Fibroblast of mammary gland (primary cell): ENCODE data around the gene FBXO28.

Experiments used
- DNase-seq: peaks from one replicate; pipeline ENCODE4 v3.0.0-alpha.2; 2010; ENCODE audit warnings: low read depth
- H3K4me3 ChIP-seq: 2 replicates; pipeline ENCODE4 v1.5.1; 2011; ENCODE audit warnings: low read depth, mild to moderate bottlenecking, low read length, moderate library complexity; ENCODE audit not compliant: control insufficient read depth
- TF ChIP-seq, protein P1 (sequence below): conservative IDR thresholded peaks from 2 replicates; pipeline ENCODE4 v1.5.1; 2011; ENCODE audit warnings: low read depth, low read length, inconsistent platforms; ENCODE audit not compliant: control insufficient read depth, insufficient read depth

The FBXO28 gene

DNA sequence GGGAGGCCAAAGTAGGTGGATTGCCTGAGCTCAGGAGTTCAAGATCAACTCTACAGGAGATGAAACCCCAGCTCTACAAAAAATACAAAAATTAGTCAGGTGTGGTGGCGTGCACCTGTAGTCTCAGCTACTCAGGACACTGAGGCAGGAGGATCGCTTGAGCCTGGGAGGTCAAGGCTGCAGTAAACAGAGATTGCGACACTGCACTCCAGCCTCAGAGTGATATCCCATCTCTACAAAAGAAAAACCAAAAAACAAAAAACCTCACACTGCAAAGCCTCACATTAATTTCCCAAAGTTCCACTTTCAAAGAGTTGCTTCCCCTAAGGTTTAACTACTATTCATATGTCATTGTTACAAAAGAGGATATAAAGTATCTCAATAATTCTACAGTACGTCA is 29.0 kb upstream of the FBXO28 start:
- DNase-seq: no peak
- TF ChIP-seq, protein P1, sequence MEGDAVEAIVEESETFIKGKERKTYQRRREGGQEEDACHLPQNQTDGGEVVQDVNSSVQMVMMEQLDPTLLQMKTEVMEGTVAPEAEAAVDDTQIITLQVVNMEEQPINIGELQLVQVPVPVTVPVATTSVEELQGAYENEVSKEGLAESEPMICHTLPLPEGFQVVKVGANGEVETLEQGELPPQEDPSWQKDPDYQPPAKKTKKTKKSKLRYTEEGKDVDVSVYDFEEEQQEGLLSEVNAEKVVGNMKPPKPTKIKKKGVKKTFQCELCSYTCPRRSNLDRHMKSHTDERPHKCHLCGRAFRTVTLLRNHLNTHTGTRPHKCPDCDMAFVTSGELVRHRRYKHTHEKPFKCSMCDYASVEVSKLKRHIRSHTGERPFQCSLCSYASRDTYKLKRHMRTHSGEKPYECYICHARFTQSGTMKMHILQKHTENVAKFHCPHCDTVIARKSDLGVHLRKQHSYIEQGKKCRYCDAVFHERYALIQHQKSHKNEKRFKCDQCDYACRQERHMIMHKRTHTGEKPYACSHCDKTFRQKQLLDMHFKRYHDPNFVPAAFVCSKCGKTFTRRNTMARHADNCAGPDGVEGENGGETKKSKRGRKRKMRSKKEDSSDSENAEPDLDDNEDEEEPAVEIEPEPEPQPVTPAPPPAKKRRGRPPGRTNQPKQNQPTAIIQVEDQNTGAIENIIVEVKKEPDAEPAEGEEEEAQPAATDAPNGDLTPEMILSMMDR: no peak
- H3K4me3 ChIP-seq: no peak overlapping the region

DNA sequence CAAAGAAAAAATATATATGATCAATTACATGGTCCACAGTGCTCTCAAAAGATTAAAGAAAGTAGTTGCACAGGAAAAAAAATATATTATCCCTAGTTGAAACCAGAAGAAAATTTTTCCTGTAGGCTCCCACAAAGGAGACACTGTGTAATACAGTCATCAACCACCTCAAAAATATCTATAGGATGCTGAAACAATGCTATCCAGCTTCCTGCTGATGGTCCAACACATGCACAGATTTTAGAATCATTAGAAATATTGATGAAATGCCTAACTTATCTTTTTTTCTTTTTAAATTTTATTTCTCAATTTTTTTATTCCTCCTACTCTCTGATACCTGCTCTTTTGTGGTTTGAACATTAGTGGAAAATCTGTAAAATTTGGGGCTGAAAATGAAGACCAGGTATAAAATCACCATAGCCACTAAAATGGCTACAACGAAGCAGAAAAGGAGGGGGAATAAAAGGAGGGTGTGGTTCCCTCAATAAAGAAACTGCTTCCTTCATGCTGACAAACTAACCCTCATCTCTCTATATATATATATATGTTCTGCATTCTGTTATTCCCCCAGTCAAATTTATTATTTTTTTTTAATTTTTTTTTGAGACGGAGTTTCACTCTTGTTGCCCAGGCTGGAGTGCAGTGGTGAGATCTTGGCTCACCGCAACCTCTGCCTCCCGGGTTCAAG is 28.3 kb upstream of the FBXO28 start:
- no peak overlapping the region for H3K4me3 ChIP-seq
- no peak for DNase-seq
- TF ChIP-seq, protein P1: no peak

DNA sequence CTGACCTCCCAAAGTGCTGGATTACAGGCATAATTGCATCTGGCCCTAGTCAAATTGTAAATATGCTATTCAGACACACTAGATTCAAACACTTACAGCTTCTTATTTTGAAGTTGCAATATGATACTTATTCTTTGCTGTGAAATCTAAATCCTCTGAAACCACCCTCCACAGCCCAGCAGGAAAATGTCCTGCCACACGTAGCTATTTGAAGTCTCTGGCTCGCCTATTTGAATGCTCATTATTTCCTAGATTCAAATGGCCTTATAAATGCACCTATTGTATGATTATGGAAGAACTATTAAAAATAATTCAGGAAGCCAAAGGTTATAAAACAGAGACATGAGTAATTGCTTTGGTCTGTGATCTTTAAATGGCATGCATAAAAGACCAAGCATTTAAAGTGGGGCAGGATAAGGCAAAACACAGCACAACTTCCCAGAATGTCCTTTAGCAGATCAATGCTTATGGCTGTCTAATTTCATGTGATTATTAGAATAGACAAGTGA is 26.6 kb upstream of the FBXO28 start:
- H3K4me3 ChIP-seq: no peak overlapping the region
- TF ChIP-seq, protein P1: no peak
- no peak for DNase-seq

DNA sequence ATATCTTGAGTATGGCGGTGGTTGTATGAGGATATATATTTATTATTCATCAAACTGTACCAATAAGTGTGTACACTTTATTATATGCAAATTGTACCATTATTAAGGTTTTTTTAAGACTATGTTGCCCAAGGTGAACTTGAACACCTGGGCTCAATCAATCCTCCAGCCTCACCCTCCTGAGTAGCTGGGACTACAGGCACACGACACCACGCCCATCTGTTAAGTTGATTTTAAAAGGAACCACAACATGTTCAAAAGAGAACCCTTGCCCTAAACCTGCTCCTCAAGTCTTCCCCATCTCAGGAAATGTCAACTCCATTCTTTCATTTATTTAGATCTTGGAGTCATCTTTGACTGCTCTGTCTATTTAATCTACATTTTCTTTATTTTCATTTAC is 24.3 kb upstream of the FBXO28 start:
- no peak overlapping the region for H3K4me3 ChIP-seq
- TF ChIP-seq, protein P1: no peak
- DNase-seq: no peak

DNA sequence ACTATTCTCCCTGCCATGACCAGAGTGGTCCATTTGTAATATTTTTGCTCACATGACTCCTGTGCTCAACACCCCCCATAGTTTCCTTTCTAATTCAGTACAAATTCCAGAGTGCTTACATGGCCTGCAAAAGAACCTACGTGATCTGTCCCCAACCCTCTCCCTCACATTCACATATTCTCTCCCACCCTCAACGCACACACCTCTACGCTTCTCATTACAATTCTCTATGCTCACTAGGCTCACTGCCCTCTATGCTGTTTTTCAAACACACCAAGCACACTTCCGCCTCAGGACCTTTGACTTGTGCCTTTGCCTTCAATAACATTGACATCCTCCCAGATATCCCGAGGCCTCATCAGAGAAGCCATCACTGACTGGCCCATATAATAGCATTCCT is 23.8 kb upstream of the FBXO28 start:
- DNase-seq: no peak
- no peak overlapping the region for H3K4me3 ChIP-seq
- TF ChIP-seq, protein P1: no peak

DNA sequence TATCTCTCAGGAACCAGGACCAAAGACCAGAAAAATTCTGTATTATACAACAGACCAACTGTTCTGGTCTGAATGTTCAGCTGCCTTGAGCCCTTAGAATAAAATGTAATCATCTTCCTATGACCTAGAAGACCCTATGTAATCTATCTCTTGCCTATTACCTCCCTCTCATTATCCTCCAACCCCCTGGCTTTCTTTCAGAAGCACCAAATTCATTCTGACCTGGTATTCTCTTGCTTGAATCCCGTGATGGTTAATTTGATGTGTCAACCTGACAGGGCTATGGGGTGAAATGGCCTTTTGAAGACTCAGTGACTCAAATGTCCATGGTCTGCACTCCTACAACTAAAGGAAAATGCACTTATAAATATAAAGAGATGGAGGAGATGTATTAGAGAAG is 21.8 kb upstream of the FBXO28 start:
- no peak overlapping the region for H3K4me3 ChIP-seq
- TF ChIP-seq, protein P1: no peak
- no peak for DNase-seq

DNA sequence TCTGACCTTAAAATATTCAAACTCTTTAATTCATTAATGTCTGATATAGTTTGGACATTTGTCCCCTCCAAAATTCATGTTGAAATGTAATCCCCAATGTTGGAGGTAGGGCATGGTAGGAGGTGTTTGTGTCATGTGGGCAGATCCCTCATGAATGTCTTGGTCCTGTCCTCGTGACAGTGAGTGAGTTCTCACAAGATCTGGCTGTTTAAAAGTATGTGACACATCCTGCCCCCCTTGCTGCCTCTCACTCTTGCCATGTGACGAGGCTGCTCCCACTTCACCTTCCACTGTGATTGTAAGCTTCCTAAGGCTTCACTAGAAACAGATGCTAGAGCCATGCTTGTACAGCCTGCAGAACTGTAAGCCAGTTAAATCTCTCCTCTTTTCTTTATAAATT is 21.3 kb upstream of the FBXO28 start:
- DNase-seq: no peak
- H3K4me3 ChIP-seq: no peak overlapping the region
- TF ChIP-seq, protein P1: no peak
